ENCODE results near the gene BTBD19.
A peak's percentile ranks its signal among the peaks of the same experiment; 100 is the strongest.
"Not testable (repeated sequence)": the region's sequence is repeated elsewhere in the genome, so short reads cannot be mapped to it uniquely, and the experiment has no call there.

The BTBD19 gene

DNA sequence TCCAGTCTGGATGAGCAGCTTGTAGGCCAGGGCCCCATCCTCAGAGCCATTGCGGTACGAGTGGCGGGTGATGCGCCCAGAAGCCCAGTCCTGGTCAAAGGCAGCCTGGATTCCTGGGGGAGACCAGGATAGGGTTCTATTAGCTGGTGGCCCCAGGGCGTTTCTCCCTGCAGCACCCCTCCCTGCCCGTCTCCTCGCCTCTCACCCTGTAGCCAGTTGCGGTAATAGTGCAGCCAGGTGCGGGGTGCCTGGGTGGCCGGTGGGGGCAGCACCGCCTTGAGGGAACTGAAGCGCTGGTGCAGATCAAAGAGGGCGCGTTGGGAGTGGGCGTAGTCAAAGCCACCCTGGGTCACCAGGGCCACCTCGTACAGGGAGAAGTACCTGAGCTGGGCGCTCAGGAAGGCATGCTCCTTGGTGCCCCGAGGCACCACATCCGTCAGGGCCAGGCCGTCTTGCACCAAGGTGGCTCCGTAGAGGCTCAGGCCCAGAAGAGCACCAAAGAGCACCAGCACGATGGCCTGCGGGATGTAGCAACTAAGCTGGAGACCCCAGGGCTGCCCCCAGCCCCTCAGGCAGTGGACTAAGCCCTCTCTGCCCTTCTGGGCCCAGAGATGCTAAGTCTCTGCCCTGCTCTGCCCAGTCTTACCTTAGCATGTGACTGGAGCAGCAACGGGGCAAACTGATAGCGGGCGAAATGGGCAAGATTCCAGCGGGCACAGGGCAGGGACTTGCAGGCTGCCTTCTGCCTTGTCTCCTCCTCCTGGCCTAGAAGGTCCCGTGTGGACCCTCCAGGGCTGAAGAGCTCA lies 19.1 kb downstream of the BTBD19 start:
- no peak for DNase-seq (ENCODE audit: low read depth in 2 of 3, low spot score in 2 of 3)

GRCh38 chr1:44828003-44828651 lies 19.8 kb downstream of the BTBD19 start:
- no peak for DNase-seq (ENCODE audit: low read depth in 2 of 3, low spot score in 2 of 3)

GRCh38 chr1:44828841-44829440 lies 20.6 kb downstream of the BTBD19 start:
- DNase-seq (ENCODE audit: low read depth in 2 of 3, low spot score in 2 of 3): no peak

- DNase-seq (ENCODE audit: low read depth in 2 of 3, low spot score in 2 of 3): no peak
These were observed 21.4 kb downstream of the BTBD19 start for GRCh38 chr1:44829506-44830384.

GRCh38 chr1:44830900-44831304 lies 22.6 kb downstream of the BTBD19 start:
- no peak for DNase-seq (ENCODE audit: low read depth in 2 of 3, low spot score in 2 of 3)

- DNase-seq (ENCODE audit: low read depth in 2 of 3, low spot score in 2 of 3): no peak
These were observed 23.2 kb downstream of the BTBD19 start for GRCh38 chr1:44831516-44831915.

GRCh38 chr1:44832056-44832705 lies 23.9 kb downstream of the BTBD19 start:
- no peak for DNase-seq (ENCODE audit: low read depth in 2 of 3, low spot score in 2 of 3)

- DNase-seq (ENCODE audit: low read depth in 2 of 3, low spot score in 2 of 3): no peak
These were observed 26.0 kb downstream of the BTBD19 start for GRCh38 chr1:44834328-44834727.

DNA sequence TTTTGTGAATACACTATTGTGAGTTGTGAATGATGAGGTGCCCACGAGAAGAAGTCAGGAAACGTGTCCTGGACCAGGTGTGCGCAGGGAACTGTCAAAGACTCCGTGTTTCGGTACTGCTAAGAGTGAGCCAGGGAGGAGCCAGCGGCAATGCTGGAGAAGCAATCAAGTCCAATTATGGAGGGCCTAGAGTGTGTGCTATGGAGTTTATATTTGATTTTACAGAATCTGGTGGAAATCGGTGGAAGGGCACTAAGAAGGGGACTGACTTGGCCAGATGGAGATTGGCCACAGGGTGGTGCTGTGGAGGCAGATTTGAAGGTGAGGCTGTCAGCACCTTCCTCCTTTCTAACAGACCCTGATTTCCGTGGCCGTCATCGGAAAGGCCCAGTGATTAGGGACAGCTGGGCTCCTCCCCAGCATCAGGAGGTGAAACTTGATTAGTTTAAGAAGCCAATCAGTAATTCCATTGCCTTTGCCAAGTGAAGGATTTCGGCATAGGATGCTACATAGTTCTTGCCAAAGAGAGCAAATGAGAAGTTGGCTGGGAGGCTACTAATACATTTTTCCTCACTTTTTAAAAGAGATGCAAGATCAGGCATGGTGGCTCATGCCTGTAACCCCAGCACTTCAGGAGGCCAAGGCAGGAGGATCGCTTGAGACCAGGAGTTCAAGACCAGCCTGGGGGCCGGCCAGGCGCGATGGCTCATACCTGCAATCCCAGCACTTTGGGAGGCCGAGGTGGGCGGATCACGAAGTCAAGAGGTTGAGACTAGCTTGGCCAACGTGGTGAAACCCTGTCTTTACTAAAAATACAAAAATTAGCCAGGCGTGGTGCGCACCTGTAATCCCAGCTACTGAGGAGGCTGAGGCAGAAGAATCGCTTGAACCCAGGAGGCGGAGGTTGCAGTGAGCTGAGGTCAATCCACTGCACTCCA lies 27.7 kb downstream of the BTBD19 start:
- DNase-seq (ENCODE audit: low read depth in 2 of 3, low spot score in 2 of 3): peak; percentile 56 to 80 (median 74)

DNA sequence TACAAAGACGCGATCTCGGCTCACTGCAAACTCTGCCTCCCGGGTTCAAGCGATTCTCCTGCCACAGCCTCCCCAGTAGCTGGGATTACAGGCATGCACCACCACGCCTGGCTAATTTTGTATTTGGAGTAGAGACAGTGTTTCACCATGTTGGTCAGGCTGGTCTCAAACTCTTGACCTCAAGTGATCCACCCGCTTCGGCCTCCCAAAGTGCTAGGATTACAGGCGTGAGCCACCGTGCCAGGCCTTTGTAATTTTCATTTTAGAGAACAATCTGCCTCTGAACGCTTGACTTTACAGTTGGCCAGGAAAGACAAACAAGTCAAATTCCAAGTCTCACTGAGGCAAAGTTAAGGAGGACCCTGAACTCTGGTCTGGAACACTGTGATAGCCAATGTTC lies 30.0 kb downstream of the BTBD19 start:
- not testable (repeated sequence) for DNase-seq (ENCODE audit: low read depth in 2 of 3, low spot score in 2 of 3)

GRCh38 chr1:44839576-44839975 lies 31.3 kb downstream of the BTBD19 start:
- no peak for DNase-seq (ENCODE audit: low read depth in 2 of 3, low spot score in 2 of 3)

- DNase-seq (ENCODE audit: low read depth in 2 of 3, low spot score in 2 of 3): no peak
These were observed 34.2 kb downstream of the BTBD19 start for GRCh38 chr1:44842486-44842861.

GRCh38 chr1:44842862-44843655 lies 34.7 kb downstream of the BTBD19 start, which contains the start of gene PTCH2:
Gene PTCH2, minus strand, starts transcription at chr1:44843253. Its CDS starts 321 bp downstream, at chr1:44842932.
- DNase-seq (ENCODE audit: low read depth in 2 of 3, low spot score in 2 of 3): no peak

DNA sequence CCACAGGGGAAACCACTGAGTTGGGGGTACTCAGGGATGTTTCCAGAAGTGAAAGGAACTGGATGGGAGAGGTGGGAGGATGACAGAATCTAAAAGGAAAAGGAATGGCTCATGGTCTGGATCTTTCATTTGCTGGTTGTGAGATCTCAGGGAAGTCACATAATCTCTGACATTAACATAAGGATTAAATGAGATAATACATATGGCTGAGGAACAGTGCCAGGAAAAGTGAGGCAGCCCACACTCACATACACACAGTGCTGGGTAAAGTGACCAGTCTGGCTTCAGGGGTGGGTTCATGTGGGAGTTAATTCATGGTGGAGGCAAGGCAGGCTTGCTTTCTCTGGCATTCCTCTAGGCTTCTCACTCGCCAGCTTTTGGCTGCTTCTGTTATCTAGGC lies 38.7 kb downstream of the BTBD19 start:
- DNase-seq (ENCODE audit: low read depth in 2 of 3, low spot score in 2 of 3): no peak

DNA sequence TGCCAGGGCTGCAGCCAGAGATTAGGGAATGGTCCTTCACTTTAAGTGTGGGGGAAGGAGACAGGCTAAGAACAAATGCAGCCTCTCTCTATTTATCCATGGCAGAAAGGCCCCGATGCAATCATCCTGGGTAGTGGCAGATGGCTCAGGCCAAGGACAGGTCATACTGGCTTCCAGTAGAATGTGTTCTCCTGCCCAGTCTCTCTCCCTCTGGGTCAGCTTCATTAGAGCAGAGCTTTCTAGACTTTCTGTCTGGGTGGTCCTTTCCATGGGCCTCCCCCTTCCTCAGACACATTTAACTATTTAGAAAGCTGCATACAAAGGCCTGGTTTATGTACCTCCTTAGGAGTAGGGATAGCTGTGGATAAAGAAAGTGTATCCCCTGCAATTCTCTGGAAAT lies 39.5 kb downstream of the BTBD19 start:
- no peak for DNase-seq (ENCODE audit: low read depth in 2 of 3, low spot score in 2 of 3)

DNA sequence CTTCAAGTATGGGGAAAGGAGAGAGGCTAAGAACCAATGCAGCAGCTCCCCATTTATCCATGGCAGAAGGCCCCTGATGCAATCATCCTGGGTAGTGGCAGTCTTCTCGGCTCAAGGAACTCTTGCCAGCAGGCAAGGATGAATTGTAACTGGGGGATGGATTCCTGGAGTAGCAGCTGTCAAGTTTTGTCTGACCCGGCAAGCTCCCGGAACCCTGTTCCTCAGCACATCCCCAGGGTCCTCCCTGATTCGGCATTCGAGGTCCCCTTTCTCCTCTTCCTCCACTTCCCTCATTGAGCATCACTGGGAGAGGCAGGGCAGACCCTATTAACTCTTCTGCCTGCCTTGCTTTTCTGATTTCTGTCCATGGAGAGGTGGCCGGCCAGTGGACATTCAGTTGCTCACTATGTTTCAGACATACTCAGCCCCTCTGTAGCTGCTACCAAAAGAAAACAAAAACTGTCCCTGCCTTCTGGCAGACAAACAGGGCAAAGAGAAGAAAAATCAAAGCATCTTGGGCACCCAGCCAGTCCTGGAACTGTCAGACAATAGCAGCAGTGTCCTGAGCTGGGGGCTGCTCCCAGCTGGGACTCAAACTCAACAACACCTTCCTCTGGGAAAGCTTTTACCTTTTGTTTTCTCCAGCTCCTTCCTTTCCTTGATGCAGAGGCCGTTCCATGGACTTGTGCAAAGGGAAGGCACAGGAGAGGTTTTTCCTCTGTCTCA lies 40.3 kb downstream of the BTBD19 start:
- no peak for DNase-seq (ENCODE audit: low read depth in 2 of 3, low spot score in 2 of 3)

DNA sequence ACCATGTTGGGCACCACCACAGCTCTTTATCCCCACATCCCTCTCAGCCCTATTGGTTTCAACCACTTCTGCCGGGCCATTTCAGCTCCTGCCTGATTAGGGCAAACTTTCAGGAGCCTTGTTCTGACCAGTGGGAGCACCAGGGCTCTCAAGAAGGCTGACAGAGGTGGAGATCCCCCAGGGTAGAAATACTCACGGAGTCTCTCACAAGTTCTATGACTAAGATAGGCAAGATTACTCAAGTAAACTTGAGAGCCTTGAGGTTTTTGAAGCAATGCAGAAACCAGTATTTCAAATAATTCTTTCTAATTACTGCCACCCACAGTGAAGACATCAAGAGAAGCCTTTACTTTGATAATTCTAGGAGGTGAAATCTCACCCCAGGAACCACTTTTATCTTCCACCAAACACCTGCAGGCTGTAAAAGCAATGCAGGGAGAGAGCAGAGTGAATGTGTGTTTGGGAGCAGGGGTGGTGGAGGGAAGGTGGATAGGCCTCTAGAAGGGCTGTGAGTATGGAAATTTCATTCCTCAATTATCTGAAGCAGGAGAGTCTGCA lies 41.3 kb downstream of the BTBD19 start:
- DNase-seq (ENCODE audit: low read depth in 2 of 3, low spot score in 2 of 3): no peak

GRCh38 chr1:44851308-44851707 lies 43.0 kb downstream of the BTBD19 start:
- no peak for DNase-seq (ENCODE audit: low read depth in 2 of 3, low spot score in 2 of 3)

Data from activated CD8-positive, alpha-beta memory T cell treated with anti-CD3 and anti-CD28 coated beads for 48 hours (primary cell).